Neural progenitor cell (in vitro differentiated cells): ENCODE data around the gene ARX.

Experiments
- EZH2 ChIP-seq: fragments of 200-600 bp; sonication (generic); IDR thresholded peaks from 2 replicates; pipeline ENCODE4 v1.6.1; 2017; ENCODE audit warnings: antibody characterized with exemption, mild to moderate bottlenecking, moderate library complexity
- EZH2phosphoT487 ChIP-seq: fragments of 200-600 bp; sonication (generic); IDR thresholded peaks from 2 replicates; pipeline ENCODE4 v1.6.1; 2017; ENCODE audit warnings: antibody characterized with exemption
- TF ChIP-seq, protein P1 (sequence below): fragments of 200-600 bp; sonication (generic); IDR thresholded peaks from 2 replicates; pipeline ENCODE4 v1.5.1; 2017; ENCODE audit warnings: antibody characterized with exemption, mild to moderate bottlenecking

DNA sequence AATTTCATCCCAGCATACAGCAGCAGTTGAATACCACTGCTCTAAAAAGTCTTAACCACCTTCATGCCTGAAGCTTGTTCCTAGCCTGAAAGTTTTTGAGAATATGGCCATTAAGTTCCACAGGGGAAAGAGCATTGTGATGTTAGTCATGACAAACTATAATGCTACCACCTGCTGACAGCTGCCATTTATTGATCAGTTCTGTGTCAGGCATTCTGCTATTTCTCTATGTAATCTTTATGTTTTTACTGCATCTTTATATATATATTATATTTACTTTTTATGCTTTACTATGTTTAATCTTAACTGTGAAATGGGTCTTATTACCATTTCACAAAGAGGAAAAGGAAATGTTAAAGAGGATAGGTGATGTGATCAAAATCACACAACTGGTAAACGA is 54.0 kb downstream of the ARX start:
- TF ChIP-seq, protein P1, sequence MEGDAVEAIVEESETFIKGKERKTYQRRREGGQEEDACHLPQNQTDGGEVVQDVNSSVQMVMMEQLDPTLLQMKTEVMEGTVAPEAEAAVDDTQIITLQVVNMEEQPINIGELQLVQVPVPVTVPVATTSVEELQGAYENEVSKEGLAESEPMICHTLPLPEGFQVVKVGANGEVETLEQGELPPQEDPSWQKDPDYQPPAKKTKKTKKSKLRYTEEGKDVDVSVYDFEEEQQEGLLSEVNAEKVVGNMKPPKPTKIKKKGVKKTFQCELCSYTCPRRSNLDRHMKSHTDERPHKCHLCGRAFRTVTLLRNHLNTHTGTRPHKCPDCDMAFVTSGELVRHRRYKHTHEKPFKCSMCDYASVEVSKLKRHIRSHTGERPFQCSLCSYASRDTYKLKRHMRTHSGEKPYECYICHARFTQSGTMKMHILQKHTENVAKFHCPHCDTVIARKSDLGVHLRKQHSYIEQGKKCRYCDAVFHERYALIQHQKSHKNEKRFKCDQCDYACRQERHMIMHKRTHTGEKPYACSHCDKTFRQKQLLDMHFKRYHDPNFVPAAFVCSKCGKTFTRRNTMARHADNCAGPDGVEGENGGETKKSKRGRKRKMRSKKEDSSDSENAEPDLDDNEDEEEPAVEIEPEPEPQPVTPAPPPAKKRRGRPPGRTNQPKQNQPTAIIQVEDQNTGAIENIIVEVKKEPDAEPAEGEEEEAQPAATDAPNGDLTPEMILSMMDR = no peak
- no peak for TF ChIP-seq EZH2
- no peak for TF ChIP-seq EZH2phosphoT487
